GM23248 (cell line): Measurements from ENCODE around the gene COL9A1. TPM values are rescaled to one million over a fixed set of nuclear protein-coding genes. Genes with fewer than 3 reads are reported as not detected.
"Not testable (repeated sequence)": the region's sequence is repeated elsewhere in the genome, so short reads cannot be mapped to it uniquely, and the experiment has no call there.

ENCODE experiments used
- DNase-seq: peaks from one replicate; pipeline ENCODE4 v3.0.0-alpha.2; 2015
- H2AFZ ChIP-seq: fragments of 200-600 bp; sonication (generic); 2 replicates; pipeline ENCODE4 v1.6.1; 2016; ENCODE audit warnings: antibody characterized with exemption
- H3F3A ChIP-seq: fragments of 200-600 bp; sonication (generic); 2 replicates; pipeline ENCODE4 v1.6.1; 2016; ENCODE audit warnings: mild to moderate bottlenecking, antibody characterized with exemption, mixed run types; ENCODE audit not compliant: insufficient read depth
- H3K27ac ChIP-seq: fragments of 200-600 bp; sonication (generic); 2 replicates; pipeline ENCODE4 v1.5.1; 2016; ENCODE audit warnings: mild to moderate bottlenecking
- H3K27me3 ChIP-seq: fragments of 200-600 bp; sonication (generic); replicated peaks from 2 replicates; pipeline ENCODE4 v1.6.1; 2016; ENCODE audit warnings: mild to moderate bottlenecking; ENCODE audit not compliant: insufficient read depth
- H3K36me3 ChIP-seq: fragments of 200-600 bp; sonication (generic); 2 replicates; pipeline ENCODE4 v1.6.1; 2016; ENCODE audit warnings: low read depth, mild to moderate bottlenecking
- H3K4me1 ChIP-seq: fragments of 200-600 bp; sonication (generic); 2 replicates; pipeline ENCODE4 v1.6.1; 2016; ENCODE audit warnings: mild to moderate bottlenecking; ENCODE audit not compliant: insufficient read depth
- H3K4me2 ChIP-seq: fragments of 200-600 bp; sonication (generic); one replicate; pipeline ENCODE4 v1.6.1; 2016; ENCODE audit warnings: mild to moderate bottlenecking; ENCODE audit not compliant: unreplicated experiment
- H3K4me3 ChIP-seq: fragments of 200-600 bp; sonication (generic); 2 replicates; pipeline ENCODE4 v1.5.1; 2016; ENCODE audit warnings: mild to moderate bottlenecking
- H3K79me2 ChIP-seq: fragments of 200-600 bp; sonication (generic); 2 replicates; pipeline ENCODE4 v1.6.1; 2016; ENCODE audit warnings: mild to moderate bottlenecking; ENCODE audit not compliant: insufficient read depth
- H3K9ac ChIP-seq: fragments of 200-600 bp; sonication (generic); 2 replicates; pipeline ENCODE4 v1.6.1; 2016; ENCODE audit warnings: mild to moderate bottlenecking
- H3K9me2 ChIP-seq: fragments of 200-600 bp; sonication (generic); 2 replicates; pipeline ENCODE4 v1.6.1; 2016; ENCODE audit warnings: mixed run types, mild to moderate bottlenecking, moderate library complexity; ENCODE audit not compliant: insufficient read depth
- H3K9me3 ChIP-seq: fragments of 200-600 bp; sonication (generic); one replicate; pipeline ENCODE4 v1.6.1; 2017; ENCODE audit warnings: low read depth
- H4K20me1 ChIP-seq: fragments of 200-600 bp; sonication (generic); 2 replicates; pipeline ENCODE4 v1.6.0; 2016; ENCODE audit not compliant: insufficient read depth
- EZH2 ChIP-seq: fragments of 200-600 bp; sonication (generic); IDR thresholded peaks from 2 replicates; pipeline ENCODE4 v1.6.1; 2018; ENCODE audit warnings: antibody characterized with exemption, mild to moderate bottlenecking; ENCODE audit not compliant: insufficient read depth, poor library complexity, severe bottlenecking
- EZH2phosphoT487 ChIP-seq: fragments of 200-600 bp; sonication (generic); IDR thresholded peaks from 2 replicates; pipeline ENCODE4 v1.6.1; 2018; ENCODE audit warnings: antibody characterized with exemption, moderate library complexity, mild to moderate bottlenecking, low read depth; ENCODE audit not compliant: insufficient read depth
- WGBS, 2 experiments: methylation state at CpG; one replicate each; pipeline ENCODE4 v1.1.6; 2015 to 2017; ENCODE audit warnings: low lambda C conversion rate in 2 of 2, low coverage in 1 of 2; ENCODE audit errors: missing lambda C conversion rate in 2 of 2; 5-methylcytosine and 5-hydroxymethylcytosine counted together
- in situ Hi-C: fragments of 300-500 bp; cut with MboI; formaldehyde crosslinking; loops from 2 replicates; pipeline ENCODE4 v1.15.0; 2020
- polyA plus RNA-seq: library from polyadenylated mRNA; unstranded; fragments of >200 nt; fragmentation: Nextera tagmentation; extraction: Ambion mirVana; gene quantifications from 2 replicates; pipeline ENCODE4 v1.2.1, GENCODE V29; 2016
- total RNA-seq: library from RNA; depleted of rRNA; stranded (reverse); fragments of >200 nt; shearing (Covaris generic); gene quantifications from 2 replicates; pipeline ENCODE4 v1.2.3, GENCODE V29; 2014

Gene COL9A1
- total and polyA plus RNA-seq, 2 experiments from 2014 or later: not detected

DNA sequence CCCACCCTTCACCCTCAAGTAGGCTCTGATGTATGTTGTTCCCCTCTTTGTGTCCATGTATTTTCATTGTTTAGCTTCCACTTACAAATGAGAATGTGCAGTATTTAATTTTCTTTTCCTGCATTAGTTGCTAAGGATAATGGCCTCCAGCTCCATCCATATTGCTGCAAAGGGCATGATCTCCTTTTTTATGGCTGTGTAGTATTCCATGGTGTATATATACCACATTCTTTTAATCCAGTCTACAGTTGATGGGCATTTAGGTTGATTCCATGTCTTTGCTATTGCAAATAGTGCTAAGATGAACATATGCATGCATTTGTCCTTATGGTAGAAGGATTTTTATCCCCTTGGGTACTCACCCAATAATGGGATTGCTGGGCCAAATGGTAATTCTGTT, 35.9 kb upstream of the COL9A1 start:
- Histone ChIP-seq H3K27ac (no peak overlapping the region), H3K4me2 (no peak overlapping the region), H3K4me1 (no peaks in the 10 kb centered on the region), H3K9me3 (no peaks in the 10 kb centered on the region), H3K9ac (no peak overlapping the region), H3K79me2 (no peaks in the 10 kb centered on the region), H3F3A (no peaks in the 10 kb centered on the region), H3K4me3 (no peak overlapping the region), H4K20me1 (no peaks in the 10 kb centered on the region), H3K36me3 (no peaks in the 10 kb centered on the region), H3K9me2 (no peaks in the 10 kb centered on the region), H3K27me3 (peaks cover 8% of the 10 kb centered on the region), H2AFZ (no peak overlapping the region)
- in situ Hi-C loops: no loop called here
- TF ChIP-seq EZH2phosphoT487 (no peak), EZH2 (no peak)
- DNase-seq: no peak

DNA sequence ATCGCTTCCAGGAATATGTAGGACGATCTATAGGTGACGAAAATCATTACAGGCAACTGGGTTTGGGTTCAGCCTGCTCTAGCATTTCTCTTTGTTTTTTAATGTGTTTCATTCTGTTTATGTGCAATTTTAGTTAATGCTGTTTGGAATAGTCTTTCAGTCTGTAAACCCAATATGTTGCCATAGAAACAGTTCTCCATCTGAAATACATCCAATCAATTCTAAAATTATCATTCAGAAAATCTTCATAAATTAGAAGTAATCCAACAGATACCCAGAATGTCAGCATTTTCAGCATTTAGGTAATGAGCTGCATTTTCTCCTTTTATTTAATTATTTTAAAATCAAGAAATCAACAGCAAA, 34.8 kb upstream of the COL9A1 start:
- Histone ChIP-seq H2AFZ (no peak overlapping the region), H4K20me1 (no peaks in the 10 kb centered on the region), H3K4me2 (no peak overlapping the region), H3F3A (no peaks in the 10 kb centered on the region), H3K4me3 (no peak overlapping the region), H3K4me1 (no peaks in the 10 kb centered on the region), H3K9me3 (no peaks in the 10 kb centered on the region), H3K79me2 (no peaks in the 10 kb centered on the region), H3K27ac (no peak overlapping the region), H3K36me3 (no peaks in the 10 kb centered on the region), H3K9me2 (no peaks in the 10 kb centered on the region), H3K27me3 (no peaks in the 10 kb centered on the region; the same call in none of the 2 replicates), H3K9ac (no peak overlapping the region)
- in situ Hi-C loops: no loop called here
- 19 to 31% methylated on average over 3 of the region's 3 CpGs for WGBS, 2 experiments
- TF ChIP-seq EZH2: no peak
- no peak for TF ChIP-seq EZH2phosphoT487
- no peak for DNase-seq

DNA sequence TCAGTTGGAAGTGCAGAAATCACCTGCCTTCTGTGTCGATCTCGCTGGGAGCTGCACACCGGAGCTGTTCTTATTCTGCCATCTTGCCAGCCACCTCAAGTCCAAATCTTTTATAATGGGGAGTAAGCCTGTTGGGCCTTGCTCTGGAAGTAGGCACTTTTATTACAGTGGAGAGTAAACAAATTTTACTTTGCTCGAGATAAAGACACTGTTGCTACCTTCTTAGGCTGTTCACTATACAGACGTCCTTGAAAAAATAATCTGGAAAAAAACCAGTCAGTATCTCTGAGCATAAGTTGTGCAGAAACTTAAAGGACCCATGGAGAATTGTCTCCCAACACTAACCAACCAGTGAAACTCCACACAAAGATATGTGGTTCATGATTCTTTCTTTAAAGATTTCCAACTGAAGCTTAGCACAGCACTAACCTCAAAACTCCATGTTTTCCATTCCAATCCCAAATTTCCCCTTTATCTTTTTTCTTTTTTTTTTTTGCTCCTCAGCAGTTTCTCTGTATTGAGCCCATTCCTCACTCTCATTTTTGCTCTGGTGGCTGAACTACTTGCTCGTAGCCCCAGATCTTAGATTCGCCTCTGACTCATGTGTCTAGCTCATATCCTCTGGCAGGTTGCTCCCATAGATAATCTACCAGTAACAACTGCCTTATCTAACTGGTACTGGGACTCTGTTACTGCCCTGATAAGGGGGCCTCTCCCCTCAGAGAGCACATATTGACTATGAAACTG, 34.3 kb upstream of the COL9A1 start:
- 44 to 49% methylated on average over 7 of the region's 7 CpGs for WGBS, 2 experiments

GRCh38 chr6:70327036-70327435, 24.2 kb upstream of the COL9A1 start:
- Histone ChIP-seq H3K9me3 (no peaks in the 10 kb centered on the region), H3K4me2 (no peak overlapping the region), H3K27ac (no peak overlapping the region), H3K27me3 (peaks cover 37% of the 10 kb centered on the region), H3K79me2 (no peaks in the 10 kb centered on the region), H3K9me2 (no peaks in the 10 kb centered on the region), H4K20me1 (no peaks in the 10 kb centered on the region), H3K4me1 (no peaks in the 10 kb centered on the region), H3K4me3 (no peak overlapping the region), H2AFZ (no peak overlapping the region), H3F3A (no peaks in the 10 kb centered on the region), H3K9ac (no peak overlapping the region), H3K36me3 (no peaks in the 10 kb centered on the region)
- DNase-seq: no peak
- WGBS, 2 experiments: 18 to 19% methylated on average over 4 of the region's 4 CpGs
- in situ Hi-C loops: no loop called here
- TF ChIP-seq EZH2: no peak
- TF ChIP-seq EZH2phosphoT487: no peak

More for the DNA sequence above, 34.3 kb upstream of the COL9A1 start:
- H3K27me3 ChIP-seq: no peaks in the 10 kb centered on the region; the same call in none of the 2 replicates
- H3K36me3 ChIP-seq: no peaks in the 10 kb centered on the region
- H3K9me3 ChIP-seq: no peaks in the 10 kb centered on the region
- no peak overlapping the region for H3K4me3 ChIP-seq
- no peak for TF ChIP-seq EZH2phosphoT487
- TF ChIP-seq EZH2: no peak
- in situ Hi-C loops: no loop called here
- no peaks in the 10 kb centered on the region for H4K20me1 ChIP-seq
- no peaks in the 10 kb centered on the region for H3K9me2 ChIP-seq
- no peak overlapping the region for H3K9ac ChIP-seq
- no peaks in the 10 kb centered on the region for H3K4me1 ChIP-seq
- H3F3A ChIP-seq: no peaks in the 10 kb centered on the region
- H2AFZ ChIP-seq: no peak overlapping the region
- H3K4me2 ChIP-seq: no peak overlapping the region
- DNase-seq: no peak
- H3K27ac ChIP-seq: no peak overlapping the region
- no peaks in the 10 kb centered on the region for H3K79me2 ChIP-seq

- Histone ChIP-seq H3K4me2 (no peak overlapping the region), H3K27me3 (peaks cover 37% of the 10 kb centered on the region), H3K9me2 (no peaks in the 10 kb centered on the region), H4K20me1 (no peaks in the 10 kb centered on the region), H3K9ac (no peak overlapping the region), H3K27ac (no peak overlapping the region), H3F3A (no peaks in the 10 kb centered on the region), H3K36me3 (no peaks in the 10 kb centered on the region), H3K79me2 (no peaks in the 10 kb centered on the region), H3K9me3 (no peaks in the 10 kb centered on the region), H3K4me3 (no peak overlapping the region), H2AFZ (no peak overlapping the region), H3K4me1 (no peaks in the 10 kb centered on the region)
- DNase-seq: no peak
- in situ Hi-C loops: no loop called here
- TF ChIP-seq EZH2phosphoT487 (no peak), EZH2 (no peak)
These were observed 22.1 kb upstream of the COL9A1 start for GRCh38 chr6:70325009-70325408.

DNA sequence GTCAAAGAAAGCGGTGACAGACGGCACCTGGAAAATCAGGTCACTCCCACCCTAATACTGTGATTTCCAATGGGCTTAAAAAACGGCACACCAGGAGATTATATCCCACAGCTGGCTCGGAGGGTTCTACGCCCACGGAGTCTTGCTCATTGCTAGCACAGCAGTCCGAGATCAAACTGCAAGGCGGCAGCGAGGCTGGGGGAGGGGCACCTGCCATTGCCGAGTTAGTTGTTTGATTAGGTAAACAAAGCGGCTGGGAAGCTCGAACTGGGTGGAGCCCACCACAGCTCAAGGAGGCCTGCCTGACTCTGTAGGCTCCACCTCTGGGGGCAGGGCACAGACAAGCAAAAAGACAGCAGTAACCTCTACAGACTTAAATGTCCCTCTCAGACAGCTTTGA, 14.9 kb upstream of the COL9A1 start:
- DNase-seq, H3K79me2 ChIP-seq, H3K4me2 ChIP-seq, H4K20me1 ChIP-seq, H3F3A ChIP-seq, H3K27ac ChIP-seq, H3K4me3 ChIP-seq, H3K9me2 ChIP-seq, H3K9me3 ChIP-seq, H3K9ac ChIP-seq, in situ Hi-C loops, H3K4me1 ChIP-seq, H3K36me3 ChIP-seq, H2AFZ ChIP-seq: not testable (repeated sequence)
- WGBS, 2 experiments: 61 to 73% methylated on average over 12 of the region's 12 CpGs
- peaks cover 36% of the 10 kb centered on the region for H3K27me3 ChIP-seq
